NCI-H1436 (cell line): ENCODE measurements around the gene BIN1.
"Not testable (repeated sequence)": the region's sequence is repeated elsewhere in the genome, so short reads cannot be mapped to it uniquely, and the experiment has no call there.

Experiments
- DNase-seq: peaks from one replicate; lab custom pipeline; 2025; lab: John Stamatoyannopoulos, UW

BIN1 gene

GRCh38 chr2:127133793-127134192, 26.8 kb upstream of the BIN1 start:
- DNase-seq = no peak

- DNase-seq = no peak
These were observed 23.5 kb upstream of the BIN1 start for GRCh38 chr2:127130421-127130820.

- no peak for DNase-seq
These were observed 23.0 kb upstream of the BIN1 start for GRCh38 chr2:127129937-127130336.

GRCh38 chr2:127128445-127128904, 21.5 kb upstream of the BIN1 start:
- no peak for DNase-seq

GRCh38 chr2:127125821-127126220, 18.9 kb upstream of the BIN1 start:
- DNase-seq = no peak

GRCh38 chr2:127124426-127124825, 17.5 kb upstream of the BIN1 start:
- DNase-seq = no peak

GRCh38 chr2:127122361-127123027, 15.5 kb upstream of the BIN1 start:
- DNase-seq = no peak

- DNase-seq = no peak
These were observed 14.8 kb upstream of the BIN1 start for GRCh38 chr2:127121776-127122176.

- DNase-seq = no peak
These were observed 14.4 kb upstream of the BIN1 start for GRCh38 chr2:127121353-127121752.

- not testable (repeated sequence) for DNase-seq
These were observed 13.5 kb upstream of the BIN1 start for GRCh38 chr2:127120408-127120807.

- no peak for DNase-seq
These were observed 11.5 kb upstream of the BIN1 start for GRCh38 chr2:127118467-127118866.

GRCh38 chr2:127118038-127118437, 11.1 kb upstream of the BIN1 start:
- no peak for DNase-seq

GRCh38 chr2:127117603-127118002, 10.6 kb upstream of the BIN1 start:
- DNase-seq = no peak

- DNase-seq = no peak
These were observed 8.7 kb upstream of the BIN1 start for GRCh38 chr2:127115471-127116199.

GRCh38 chr2:127110985-127111384, 4.0 kb upstream of the BIN1 start:
- no peak for DNase-seq

GRCh38 chr2:127108090-127108523, 1.2 kb upstream of the BIN1 start:
- no peak for DNase-seq

- no peak for DNase-seq
These were observed 657 bp upstream of the BIN1 start for GRCh38 chr2:127107622-127107999.

GRCh38 chr2:127106457-127106990, 430 bp downstream of the BIN1 start:
- no peak for DNase-seq

GRCh38 chr2:127105656-127106456, 1.1 kb downstream of the BIN1 start:
- DNase-seq = no peak

- no peak for DNase-seq
These were observed 1.9 kb downstream of the BIN1 start for GRCh38 chr2:127104881-127105655.

- no peak for DNase-seq
These were observed 2.7 kb downstream of the BIN1 start for GRCh38 chr2:127104166-127104660.
